ENCODE results near the gene CYTH1.

- TF ChIP-seq, protein P1, sequence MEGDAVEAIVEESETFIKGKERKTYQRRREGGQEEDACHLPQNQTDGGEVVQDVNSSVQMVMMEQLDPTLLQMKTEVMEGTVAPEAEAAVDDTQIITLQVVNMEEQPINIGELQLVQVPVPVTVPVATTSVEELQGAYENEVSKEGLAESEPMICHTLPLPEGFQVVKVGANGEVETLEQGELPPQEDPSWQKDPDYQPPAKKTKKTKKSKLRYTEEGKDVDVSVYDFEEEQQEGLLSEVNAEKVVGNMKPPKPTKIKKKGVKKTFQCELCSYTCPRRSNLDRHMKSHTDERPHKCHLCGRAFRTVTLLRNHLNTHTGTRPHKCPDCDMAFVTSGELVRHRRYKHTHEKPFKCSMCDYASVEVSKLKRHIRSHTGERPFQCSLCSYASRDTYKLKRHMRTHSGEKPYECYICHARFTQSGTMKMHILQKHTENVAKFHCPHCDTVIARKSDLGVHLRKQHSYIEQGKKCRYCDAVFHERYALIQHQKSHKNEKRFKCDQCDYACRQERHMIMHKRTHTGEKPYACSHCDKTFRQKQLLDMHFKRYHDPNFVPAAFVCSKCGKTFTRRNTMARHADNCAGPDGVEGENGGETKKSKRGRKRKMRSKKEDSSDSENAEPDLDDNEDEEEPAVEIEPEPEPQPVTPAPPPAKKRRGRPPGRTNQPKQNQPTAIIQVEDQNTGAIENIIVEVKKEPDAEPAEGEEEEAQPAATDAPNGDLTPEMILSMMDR (conservative IDR thresholded peaks at IDR 0.05): no peak
- TF ChIP-seq EZH2 (IDR thresholded peaks at IDR 0.05; ENCODE audit: low read depth): no peak
Observed at GRCh38 chr17:78674156-78674555, 107.9 kb downstream of the CYTH1 start.
